ENCODE results near the gene NDUFV1. TPM values are rescaled to one million over a fixed set of nuclear protein-coding genes. Genes with fewer than 3 reads are reported as not detected.

The NDUFV1 gene
- polyA plus RNA-seq, 1 of the 3 experiments (the other 2 are of a cell fraction): 278 TPM

DNA sequence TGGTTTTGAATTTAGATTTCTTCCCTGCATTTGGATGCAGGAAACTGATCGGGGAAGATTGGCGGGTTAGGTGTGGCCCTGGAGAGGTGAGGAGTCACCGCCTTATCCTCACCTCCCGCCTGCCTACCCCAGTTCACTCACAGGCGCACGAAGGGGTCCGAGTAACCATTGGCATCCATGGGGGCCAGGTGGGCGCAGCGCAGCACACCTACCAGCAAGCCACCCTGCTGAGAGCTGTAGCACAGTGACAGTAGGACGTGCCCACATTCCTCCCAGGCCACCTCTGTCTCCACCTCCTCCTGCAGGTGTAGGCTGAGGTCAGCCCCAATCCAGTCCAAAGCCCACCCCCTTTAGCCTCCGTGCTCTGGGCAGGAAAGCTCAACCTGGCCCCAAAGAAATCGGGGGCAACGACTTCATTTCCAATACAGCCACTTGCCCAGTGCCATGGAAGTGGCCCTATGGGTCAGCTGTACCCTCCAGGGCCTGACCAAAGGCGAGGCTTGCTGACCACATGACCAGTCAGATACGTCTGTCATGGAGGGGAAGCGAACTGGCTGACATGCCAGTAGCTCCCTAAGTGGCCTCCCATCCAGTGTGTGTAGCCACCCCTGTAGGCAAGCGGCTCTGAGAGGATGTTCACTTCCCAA, 6.7 kb downstream of the NDUFV1 start:
- Histone ChIP-seq H2AFZ (ENCODE audit: low read depth) (no peak overlapping the region), H3K4me2 (no peak overlapping the region), H3K27me3 (ENCODE audit: insufficient read depth) (no peaks in the 10 kb centered on the region), H4K20me1 (ENCODE audit: insufficient read depth) (peaks cover 2% of the 10 kb centered on the region; the same call in 1 of the 2 replicates), H3K9me2 (no peaks in the 10 kb centered on the region), H3K79me2 (ENCODE audit: insufficient read depth) (peaks cover under 1% of the 10 kb centered on the region; the same call in 1 of the 2 replicates), H3K4me1 (ENCODE audit: control insufficient read depth in 1 of 2, insufficient read depth in 2 of 2, low read depth in 1 of 2, low read length in 1 of 2) (no peaks in the 10 kb centered on the region; a peak in 1 of 4 replicates), H3K4me3 (ENCODE audit: low read depth in 2 of 2, low read length in 1 of 2) (no peak overlapping the region), H3F3A (replicated peaks; ENCODE audit: insufficient read depth) (no peaks in the 10 kb centered on the region), H3K36me3 (replicated peaks in 1 of 2; ENCODE audit: control insufficient read depth in 1 of 2, insufficient read depth in 2 of 2, low read length in 1 of 2) (peaks cover 5 to 42% of the 10 kb centered on the region in 2 experiments), H3K27ac (ENCODE audit: low read depth in 2 of 2, low read length in 1 of 2) (no peak overlapping the region), H3K9ac (no peak overlapping the region), H3K9me3 (no peaks in the 10 kb centered on the region)
- no peak for DNase-seq
- TF ChIP-seq SMC3 (IDR thresholded peaks at IDR 0.05; ENCODE audit: low read depth, low read length) (no peak), MAX (IDR thresholded peaks at IDR 0.05; ENCODE audit: low read depth) (no peak), FOXJ3 (CRISPR knock-in tag; IDR thresholded peaks at IDR 0.05) (no peak), JUND (IDR thresholded peaks at IDR 0.05) (no peak), GABPA (IDR thresholded peaks at IDR 0.05; ENCODE audit: low read depth) (no peak), USF2 (IDR thresholded peaks at IDR 0.05; ENCODE audit: borderline replicate concordance, low read depth, low read length) (no peak), GATA2 (CRISPR knock-in tag; IDR thresholded peaks at IDR 0.05) (no peak), POLR2AphosphoS5 (IDR thresholded peaks at IDR 0.05; ENCODE audit: low read depth, low read length) (no peak), IRF3 (IDR thresholded peaks at IDR 0.05; ENCODE audit: low read depth, low read length) (no peak), NFIC (IDR thresholded peaks at IDR 0.05; ENCODE audit: borderline replicate concordance) (no peak), TCF12 (IDR thresholded peaks at IDR 0.05) (no peak), ZBTB33 (IDR thresholded peaks at IDR 0.05; ENCODE audit: borderline replicate concordance, low read depth) (no peak), RCOR1 (IDR thresholded peaks at IDR 0.05; ENCODE audit: low read length) (no peak), TEAD4 (IDR thresholded peaks at IDR 0.05; ENCODE audit: borderline replicate concordance, insufficient read depth) (no peak)
- TF ChIP-seq, protein P1, sequence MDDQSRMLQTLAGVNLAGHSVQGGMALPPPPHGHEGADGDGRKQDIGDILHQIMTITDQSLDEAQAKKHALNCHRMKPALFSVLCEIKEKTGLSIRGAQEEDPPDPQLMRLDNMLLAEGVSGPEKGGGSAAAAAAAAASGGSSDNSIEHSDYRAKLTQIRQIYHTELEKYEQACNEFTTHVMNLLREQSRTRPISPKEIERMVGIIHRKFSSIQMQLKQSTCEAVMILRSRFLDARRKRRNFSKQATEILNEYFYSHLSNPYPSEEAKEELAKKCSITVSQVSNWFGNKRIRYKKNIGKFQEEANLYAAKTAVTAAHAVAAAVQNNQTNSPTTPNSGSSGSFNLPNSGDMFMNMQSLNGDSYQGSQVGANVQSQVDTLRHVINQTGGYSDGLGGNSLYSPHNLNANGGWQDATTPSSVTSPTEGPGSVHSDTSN (IDR thresholded peaks at IDR 0.05): no peak
- ChIA-PET CTCF (interaction anchor here (0.6 to 7.1 kb wide), 19 partner anchors 8 to 179 kb away, joined by 3 to 107 read pairs (median 5); partner anchors contain the start of genes GSTP1 and NUDT8), POLR2A (interaction anchor here (1.0 kb wide), 1 partner anchor 20 kb away, joined by 3 read pairs; no protein-coding TSS in a partner anchor)
- 91% methylated on average over 8 of the region's 17 CpGs for WGBS (ENCODE audit: low lambda C conversion rate)
